ENCODE measurements around the gene OCA2. TPM values are rescaled to one million over a fixed set of nuclear protein-coding genes. Genes with fewer than 3 reads are reported as not detected.

OCA2 gene
- total RNA-seq, 2 donors from 2014 or later = 3.7 TPM; not detected in 1

- DNase-seq (ENCODE audit: low spot score) = no peak
- H3K9me3 ChIP-seq = no peaks in the 10 kb centered on the region
- intact Hi-C loops (cut with DNase I) = no loop called here
- TF ChIP-seq POLR2A (IDR thresholded peaks at IDR 0.05) = no peak
- TF ChIP-seq CTCF (IDR thresholded peaks at IDR 0.05) = no peak
- no peak for TF ChIP-seq POLR2AphosphoS5 (IDR thresholded peaks at IDR 0.05)
- no peak overlapping the region for H3K4me3 ChIP-seq
- H3K27ac ChIP-seq = no peak overlapping the region
- no peaks in the 10 kb centered on the region for H3K27me3 ChIP-seq (replicated peaks; ENCODE audit: insufficient read depth)
- no peaks in the 10 kb centered on the region for H3K36me3 ChIP-seq
- H3K4me1 ChIP-seq (replicated peaks) = no peaks in the 10 kb centered on the region
Observed at GRCh38 chr15:27973886-27974285, 125.2 kb downstream of the OCA2 start.

GRCh38 chr15:27970661-27971392 lies 128.3 kb downstream of the OCA2 start:
- TF ChIP-seq POLR2A (IDR thresholded peaks at IDR 0.05) (no peak), CTCF (IDR thresholded peaks at IDR 0.05) (no peak), POLR2AphosphoS5 (IDR thresholded peaks at IDR 0.05) (no peak)
- no peak for DNase-seq (ENCODE audit: low spot score)
- H3K9me3 ChIP-seq = no peaks in the 10 kb centered on the region
- intact Hi-C loops (cut with DNase I) = no loop called here
- H3K4me3 ChIP-seq = no peak overlapping the region
- 91% methylated on average over 24 of the region's 24 CpGs for WGBS
- H3K27me3 ChIP-seq (replicated peaks; ENCODE audit: insufficient read depth) = no peaks in the 10 kb centered on the region
- H3K27ac ChIP-seq = no peak overlapping the region
- no peaks in the 10 kb centered on the region for H3K4me1 ChIP-seq (replicated peaks)
- H3K36me3 ChIP-seq = no peaks in the 10 kb centered on the region

GRCh38 chr15:27967541-27967940 lies 131.6 kb downstream of the OCA2 start:
- intact Hi-C loops (cut with DNase I) = no loop called here
- no peak for DNase-seq (ENCODE audit: low spot score)
- H3K27me3 ChIP-seq (replicated peaks; ENCODE audit: insufficient read depth) = no peaks in the 10 kb centered on the region
- no peak overlapping the region for H3K4me3 ChIP-seq
- no peak for TF ChIP-seq POLR2A (IDR thresholded peaks at IDR 0.05)
- no peak for TF ChIP-seq CTCF (IDR thresholded peaks at IDR 0.05)
- TF ChIP-seq POLR2AphosphoS5 (IDR thresholded peaks at IDR 0.05) = no peak
- H3K27ac ChIP-seq = no peak overlapping the region
- no peaks in the 10 kb centered on the region for H3K9me3 ChIP-seq
- no peaks in the 10 kb centered on the region for H3K36me3 ChIP-seq
- H3K4me1 ChIP-seq (replicated peaks) = no peaks in the 10 kb centered on the region
- WGBS = 90% methylated on average over 13 of the region's 13 CpGs

GRCh38 chr15:27965546-27965945 lies 133.6 kb downstream of the OCA2 start:
- intact Hi-C loops (cut with DNase I) = no loop called here
- TF ChIP-seq POLR2AphosphoS5 (IDR thresholded peaks at IDR 0.05) = no peak
- TF ChIP-seq CTCF (IDR thresholded peaks at IDR 0.05) = no peak
- no peak for TF ChIP-seq POLR2A (IDR thresholded peaks at IDR 0.05)
- Histone ChIP-seq H3K9me3 (no peaks in the 10 kb centered on the region), H3K36me3 (no peaks in the 10 kb centered on the region), H3K27ac (no peak overlapping the region), H3K27me3 (replicated peaks; ENCODE audit: insufficient read depth) (no peaks in the 10 kb centered on the region), H3K4me3 (no peak overlapping the region), H3K4me1 (replicated peaks) (no peaks in the 10 kb centered on the region)
- WGBS = 81% methylated on average over 6 of the region's 6 CpGs
- DNase-seq (ENCODE audit: low spot score) = no peak

- no peak for TF ChIP-seq POLR2A (IDR thresholded peaks at IDR 0.05)
- 84% methylated on average over 1 of the region's 1 CpG for WGBS
- intact Hi-C loops (cut with DNase I) = no loop called here
Observed at GRCh38 chr15:27961801-27962200, 137.3 kb downstream of the OCA2 start.

More at GRCh38 chr15:27961801-27962200, 137.3 kb downstream of the OCA2 start:
- no peaks in the 10 kb centered on the region for H3K4me1 ChIP-seq (replicated peaks)
- H3K9me3 ChIP-seq = no peaks in the 10 kb centered on the region
- H3K27me3 ChIP-seq (replicated peaks; ENCODE audit: insufficient read depth) = no peaks in the 10 kb centered on the region
- no peaks in the 10 kb centered on the region for H3K36me3 ChIP-seq
- no peak overlapping the region for H3K4me3 ChIP-seq
- H3K27ac ChIP-seq = no peak overlapping the region
- no peak for DNase-seq (ENCODE audit: low spot score)

Measured in prostate gland (tissue), 2 donors.